Skeletal muscle satellite cell (primary cell): ENCODE data around the gene ERMP1.
"Not testable (repeated sequence)": the region's sequence is repeated elsewhere in the genome, so short reads cannot be mapped to it uniquely, and the experiment has no call there.

Experiments
- H3K27me3 ChIP-seq: 2 replicates; pipeline ENCODE4 v1.7.0; 2013; ENCODE audit warnings: low read length; ENCODE audit not compliant: control insufficient read depth, insufficient read depth
- H3K36me3 ChIP-seq: 2 replicates; pipeline ENCODE4 v1.7.0; 2013; ENCODE audit warnings: mild to moderate bottlenecking, control low read depth, low read length; ENCODE audit not compliant: insufficient read depth
- H3K4me1 ChIP-seq: 2 replicates; pipeline ENCODE4 v1.7.0; 2013; ENCODE audit warnings: low read length; ENCODE audit not compliant: control insufficient read depth, insufficient read depth
- H3K4me2 ChIP-seq: 2 replicates; pipeline ENCODE4 v1.7.0; 2013; ENCODE audit warnings: mild to moderate bottlenecking, low read length
- H3K4me3 ChIP-seq: 2 replicates; pipeline ENCODE4 v1.7.0; 2013; ENCODE audit warnings: low read length
- H3K9ac ChIP-seq: 2 replicates; pipeline ENCODE4 v1.7.0; 2013; ENCODE audit warnings: mild to moderate bottlenecking, low read depth, low read length, moderate library complexity
- H3K9me3 ChIP-seq: replicated peaks from 2 replicates; pipeline ENCODE4 v1.7.0; 2013; ENCODE audit warnings: mild to moderate bottlenecking, control low read depth, low read length

Gene ERMP1

DNA sequence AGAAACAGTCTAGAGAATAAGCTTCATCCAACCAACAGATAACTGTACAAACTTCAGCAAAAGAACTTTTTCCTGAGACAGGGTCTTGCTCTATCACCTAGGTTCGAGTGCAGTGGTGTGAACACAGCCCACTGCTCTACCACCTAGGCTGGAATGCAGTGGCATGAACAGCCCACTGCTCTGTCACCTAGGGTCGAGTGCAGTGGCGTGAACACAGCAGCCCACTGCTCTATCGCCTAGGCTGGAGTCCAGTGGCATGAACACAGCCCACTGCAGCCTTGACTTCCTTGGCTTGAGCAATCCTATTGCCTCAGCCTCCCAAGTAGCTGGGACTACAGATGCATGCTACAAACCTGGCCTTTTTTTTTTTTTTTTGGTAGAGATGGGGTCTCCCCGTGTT, 43.4 kb downstream of the ERMP1 start:
- H3K9me3 ChIP-seq: no peaks in the 10 kb centered on the region
- no peaks in the 10 kb centered on the region for H3K4me1 ChIP-seq
- no peak overlapping the region for H3K9ac ChIP-seq
- H3K4me2 ChIP-seq: no peak overlapping the region
- no peak overlapping the region for H3K4me3 ChIP-seq
- no peaks in the 10 kb centered on the region for H3K27me3 ChIP-seq
- peaks cover 7% of the 10 kb centered on the region for H3K36me3 ChIP-seq

DNA sequence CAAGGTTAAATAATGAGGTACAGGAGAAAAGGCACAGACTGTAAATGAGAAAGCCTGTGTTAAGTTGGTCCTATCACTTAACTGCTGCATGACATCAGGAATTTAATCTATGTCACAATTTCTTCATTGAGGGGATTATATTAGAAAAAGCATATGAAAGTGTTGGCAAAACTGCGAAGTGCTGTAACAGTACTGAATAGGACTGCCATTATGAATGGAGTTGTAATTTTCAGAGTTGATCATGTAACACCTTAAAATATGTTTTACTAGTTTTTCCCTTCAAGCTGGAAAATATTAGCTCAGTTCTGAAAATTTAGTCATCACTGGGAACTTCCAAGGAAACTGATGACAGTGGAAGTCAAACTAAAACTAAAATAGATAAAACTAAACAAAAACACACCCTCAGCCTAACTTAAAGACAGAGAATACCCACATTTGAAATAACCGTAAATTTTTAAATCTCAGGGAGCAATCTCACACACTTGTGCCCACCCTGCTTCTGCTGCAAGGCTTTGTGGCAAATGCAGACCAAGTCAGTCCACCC, 45.1 kb downstream of the ERMP1 start:
- Histone ChIP-seq H3K9ac (no peak overlapping the region), H3K4me1 (no peaks in the 10 kb centered on the region), H3K4me3 (no peak overlapping the region), H3K4me2 (no peak overlapping the region), H3K27me3 (no peaks in the 10 kb centered on the region), H3K36me3 (peaks cover 7% of the 10 kb centered on the region), H3K9me3 (no peaks in the 10 kb centered on the region)

DNA sequence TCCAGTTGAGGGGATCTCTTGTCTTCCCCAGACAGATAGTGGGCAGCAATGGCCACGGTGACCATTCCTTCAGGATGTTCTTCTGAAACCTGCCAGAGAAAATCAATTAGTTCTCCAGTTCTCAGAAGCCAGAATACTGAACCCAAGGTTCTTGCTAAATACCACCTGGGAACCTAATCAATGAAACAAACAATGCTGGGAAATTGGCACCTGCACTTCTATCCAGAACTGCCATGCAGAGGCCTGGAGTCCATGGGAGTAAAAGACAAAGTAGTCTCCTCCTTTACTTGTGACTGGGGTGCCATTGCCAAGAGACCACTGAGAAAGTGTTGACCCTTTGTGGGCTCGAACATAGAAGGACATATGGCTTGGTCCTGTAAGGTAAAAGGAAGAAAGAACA, 45.7 kb downstream of the ERMP1 start:
- Histone ChIP-seq H3K27me3 (no peaks in the 10 kb centered on the region), H3K36me3 (peaks cover 7% of the 10 kb centered on the region), H3K4me1 (no peaks in the 10 kb centered on the region), H3K4me3 (no peak overlapping the region), H3K9me3 (no peaks in the 10 kb centered on the region), H3K9ac (no peak overlapping the region), H3K4me2 (no peak overlapping the region)

DNA sequence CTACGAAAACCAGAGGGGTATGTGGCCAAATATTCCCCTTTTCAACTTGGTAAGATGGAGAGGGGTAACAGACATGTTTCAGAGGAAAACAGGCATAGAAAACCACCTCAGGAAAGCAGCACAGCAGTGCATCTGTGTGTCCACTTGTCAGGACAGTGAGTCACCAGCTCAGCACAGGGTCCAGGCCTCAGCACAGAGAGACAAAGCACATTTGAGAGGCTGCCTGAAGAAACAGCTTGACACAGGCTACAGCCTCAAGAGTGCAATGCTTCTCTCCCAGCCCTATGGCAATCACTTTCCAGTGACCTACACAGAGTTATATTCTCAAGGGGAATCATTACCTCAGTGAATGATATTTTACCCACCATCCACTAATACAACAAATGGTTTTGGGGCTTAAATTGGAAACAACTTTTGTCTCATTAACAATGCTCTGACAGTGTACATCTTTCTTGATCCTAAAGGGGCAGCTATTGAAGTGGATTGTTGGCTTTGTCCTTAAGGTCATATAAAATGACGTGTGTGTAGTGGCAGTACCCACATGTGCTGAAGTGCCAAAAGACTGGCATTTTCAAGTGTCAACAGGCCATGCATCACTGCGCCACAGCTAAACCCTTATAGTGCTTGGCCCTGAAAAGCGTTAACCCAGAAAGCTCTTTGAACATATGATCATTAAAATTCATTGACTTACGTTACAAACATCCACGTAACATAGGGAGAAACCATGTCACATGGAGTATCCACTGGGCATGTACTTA, 46.4 kb downstream of the ERMP1 start:
- H3K4me3 ChIP-seq: no peak overlapping the region
- no peaks in the 10 kb centered on the region for H3K27me3 ChIP-seq
- H3K9me3 ChIP-seq: no peaks in the 10 kb centered on the region
- no peaks in the 10 kb centered on the region for H3K4me1 ChIP-seq
- H3K36me3 ChIP-seq: peaks cover 7% of the 10 kb centered on the region
- H3K4me2 ChIP-seq: no peak overlapping the region
- no peak overlapping the region for H3K9ac ChIP-seq

DNA sequence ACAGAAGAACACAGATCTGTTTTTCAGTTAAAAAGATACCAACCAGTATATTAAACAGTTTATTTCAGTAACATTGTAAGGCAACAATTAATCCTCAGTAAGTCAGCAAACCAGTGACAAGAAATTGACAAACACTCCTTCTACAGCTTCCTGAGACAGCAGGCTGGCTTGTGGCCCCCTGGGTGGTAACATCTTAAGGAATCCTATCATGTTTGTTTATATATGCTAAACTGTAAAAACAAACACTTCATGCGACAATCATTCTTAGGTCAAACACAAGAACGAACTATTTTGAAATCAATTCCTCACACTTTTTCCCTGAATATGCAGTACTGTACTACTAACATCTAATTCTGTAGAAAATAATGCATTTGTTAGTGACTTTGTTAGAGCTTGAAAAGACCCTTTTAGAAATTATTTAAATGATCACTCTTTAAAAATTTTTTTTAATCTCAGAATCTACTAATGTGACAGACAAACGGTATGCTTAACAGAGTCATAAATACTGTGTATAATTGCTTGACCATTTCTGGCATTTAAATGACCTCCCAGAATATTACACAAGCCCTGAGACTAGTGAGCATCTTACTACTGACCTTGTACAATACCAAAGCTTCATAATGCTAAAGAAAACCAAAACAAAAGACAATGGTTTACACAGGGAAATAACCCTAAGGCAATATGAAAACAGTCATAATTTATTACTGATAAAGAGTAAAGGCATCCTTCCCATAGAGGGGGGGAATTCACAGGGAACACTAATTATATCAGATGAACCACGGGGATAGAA, 48.2 kb downstream of the ERMP1 start:
- H3K27me3 ChIP-seq: no peaks in the 10 kb centered on the region
- peaks cover 19% of the 10 kb centered on the region for H3K36me3 ChIP-seq
- H3K4me1 ChIP-seq: no peaks in the 10 kb centered on the region
- H3K4me3 ChIP-seq: no peak overlapping the region
- H3K9ac ChIP-seq: no peak overlapping the region
- no peak overlapping the region for H3K4me2 ChIP-seq
- no peaks in the 10 kb centered on the region for H3K9me3 ChIP-seq

DNA sequence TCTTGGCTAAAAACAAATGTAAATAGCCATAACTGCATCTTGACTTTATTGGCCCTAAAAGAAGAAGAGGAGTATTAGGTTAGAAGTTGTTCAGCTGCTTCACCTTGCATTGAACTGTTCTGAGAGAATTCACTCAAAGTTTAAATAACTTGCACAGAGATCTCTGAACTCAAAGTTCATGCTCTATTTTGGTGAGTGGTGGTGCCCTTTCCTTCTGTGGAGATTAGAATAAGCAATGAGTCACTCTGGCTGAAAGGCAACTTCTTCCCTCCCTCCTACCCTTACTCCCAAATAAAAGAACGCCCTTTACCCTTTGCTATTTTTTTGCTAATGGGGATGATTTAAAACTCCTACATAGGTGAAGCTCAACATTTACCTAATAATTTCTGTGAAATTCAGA, 48.9 kb downstream of the ERMP1 start:
- Histone ChIP-seq H3K27me3 (no peaks in the 10 kb centered on the region), H3K36me3 (peaks cover 26% of the 10 kb centered on the region), H3K4me2 (no peak overlapping the region), H3K9ac (no peak overlapping the region), H3K4me3 (no peak overlapping the region), H3K9me3 (no peaks in the 10 kb centered on the region), H3K4me1 (no peaks in the 10 kb centered on the region)

DNA sequence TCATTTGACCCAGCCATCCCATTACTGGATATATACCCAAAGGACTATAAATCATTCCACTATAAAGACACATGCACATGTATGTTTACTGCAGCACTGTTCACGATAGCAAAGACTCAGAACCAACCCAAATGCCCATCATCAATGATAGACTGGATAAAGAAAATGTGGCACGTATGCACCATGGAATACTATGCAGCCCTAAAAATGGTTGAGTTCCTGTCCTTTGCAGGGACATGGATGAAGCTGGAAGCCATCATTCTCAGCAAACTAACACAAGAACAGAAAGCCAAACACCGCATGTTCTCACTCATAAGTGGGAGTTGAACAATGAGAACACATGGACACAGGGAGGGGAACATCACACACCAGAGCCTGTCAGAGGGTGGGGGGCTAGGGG, 49.5 kb downstream of the ERMP1 start:
- H3K4me3 ChIP-seq, H3K4me1 ChIP-seq, H3K9ac ChIP-seq, H3K9me3 ChIP-seq, H3K4me2 ChIP-seq, H3K27me3 ChIP-seq: not testable (repeated sequence)
- peaks cover 32% of the 10 kb centered on the region for H3K36me3 ChIP-seq

DNA sequence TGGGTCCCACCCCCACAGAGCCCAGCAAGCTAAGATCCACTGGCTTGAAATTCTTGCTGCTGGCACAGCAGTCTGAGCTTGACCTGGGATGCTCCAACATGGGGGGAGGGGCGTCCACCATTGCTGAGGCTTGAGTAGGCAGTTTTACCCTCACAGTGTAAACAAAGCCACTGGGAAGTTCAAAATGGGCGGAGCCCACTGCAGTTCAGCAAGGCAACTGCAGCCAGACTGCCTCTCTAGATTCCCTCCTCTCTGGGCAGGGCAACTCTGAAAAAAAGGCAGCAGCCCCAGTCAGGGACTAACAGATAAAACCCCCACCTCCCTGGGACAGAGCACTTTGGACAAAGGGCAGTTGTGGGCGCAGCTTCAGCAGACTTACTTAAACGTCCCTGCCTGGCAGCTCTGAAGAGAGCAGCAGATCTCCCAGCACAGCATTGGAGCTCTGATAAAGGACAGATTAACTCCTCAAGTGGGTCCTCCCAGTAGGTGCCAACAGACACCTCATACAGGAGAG, 53.2 kb downstream of the ERMP1 start:
- H3K9ac ChIP-seq, H3K9me3 ChIP-seq, H3K4me1 ChIP-seq, H3K27me3 ChIP-seq, H3K4me3 ChIP-seq, H3K4me2 ChIP-seq: not testable (repeated sequence)
- peaks cover 54% of the 10 kb centered on the region for H3K36me3 ChIP-seq

DNA sequence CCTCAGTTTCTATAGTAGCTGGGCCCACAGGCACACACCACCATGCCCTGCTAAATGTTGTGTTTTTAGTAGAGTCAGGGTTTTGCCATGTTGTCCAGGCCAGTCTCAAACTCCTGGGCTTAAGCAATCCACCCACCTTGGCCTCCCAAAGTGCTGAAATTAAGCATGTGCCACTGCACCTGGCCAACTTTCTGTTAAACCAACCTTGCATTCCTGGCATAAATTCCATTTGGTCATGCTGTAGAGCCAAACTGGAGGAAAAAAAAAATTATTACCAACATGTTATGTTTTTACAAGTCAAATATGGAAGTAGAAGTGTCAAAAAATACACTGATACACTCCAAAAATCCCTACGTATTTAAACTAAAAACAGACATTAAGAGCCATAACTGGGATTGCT, 54.1 kb downstream of the ERMP1 start:
- no peaks in the 10 kb centered on the region for H3K27me3 ChIP-seq
- no peak overlapping the region for H3K4me3 ChIP-seq
- H3K36me3 ChIP-seq: peaks cover 63% of the 10 kb centered on the region
- no peak overlapping the region for H3K9ac ChIP-seq
- no peaks in the 10 kb centered on the region for H3K4me1 ChIP-seq
- H3K4me2 ChIP-seq: no peak overlapping the region
- H3K9me3 ChIP-seq: no peaks in the 10 kb centered on the region

DNA sequence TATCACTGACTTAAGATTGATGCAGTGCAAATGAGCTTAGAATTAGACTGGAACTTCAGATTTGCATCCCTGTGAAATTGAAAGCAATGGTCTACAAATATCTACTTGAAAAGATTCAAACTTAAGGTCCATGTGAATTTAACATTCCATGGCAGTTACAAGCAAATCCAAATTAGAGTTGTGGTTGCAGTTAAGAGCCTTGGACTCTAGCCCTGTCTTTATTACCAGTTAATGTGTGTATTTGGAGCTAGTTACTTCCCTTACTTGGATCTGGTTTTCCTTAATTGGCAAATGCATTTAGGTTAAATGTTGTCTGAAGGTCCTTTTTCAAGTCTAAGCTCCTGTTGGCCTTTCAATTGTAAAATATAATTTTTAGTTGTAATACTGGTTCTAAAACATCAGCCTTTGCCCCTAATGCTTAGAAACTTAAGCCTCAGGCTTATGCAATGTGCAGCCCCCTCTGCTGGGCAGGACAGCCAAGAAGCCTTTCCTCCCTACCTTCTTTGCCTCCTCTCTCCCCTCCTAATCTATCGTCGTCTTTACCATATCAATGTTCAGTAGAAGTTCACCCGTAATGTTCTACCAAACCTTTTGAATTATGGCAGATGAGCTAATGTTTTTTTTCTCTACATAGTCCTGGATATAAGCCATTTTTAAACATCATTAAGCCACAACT, 59.5 kb downstream of the ERMP1 start:
- H3K9me3 ChIP-seq: no peaks in the 10 kb centered on the region
- H3K4me3 ChIP-seq: no peak overlapping the region
- H3K36me3 ChIP-seq: peaks cover 80% of the 10 kb centered on the region
- H3K27me3 ChIP-seq: no peaks in the 10 kb centered on the region
- no peak overlapping the region for H3K9ac ChIP-seq
- H3K4me2 ChIP-seq: no peak overlapping the region
- H3K4me1 ChIP-seq: no peaks in the 10 kb centered on the region
